Testis (tissue), 2 donors: ENCODE data around the gene CELF2.

Experiments used
- CTCF ChIP-seq, 3 experiments: fragments of 450-650 bp in 2 of 3; fragments of 200-600 bp in 1 of 3; sonication (generic) in 1 of 3; IDR thresholded peaks; one replicate each; pipeline ENCODE4 v1.5.1; 2016 to 2019; ENCODE audit warnings: antibody characterized with exemption in 3 of 3, mild to moderate bottlenecking in 2 of 3, moderate library complexity in 1 of 3
- POLR2A ChIP-seq: fragments of 450-650 bp; IDR thresholded peaks from one replicate; pipeline ENCODE4 v1.6.1; 2017; ENCODE audit warnings: antibody characterized with exemption, mild to moderate bottlenecking, moderate library complexity

GRCh38 chr10:11150879-11151415 lies 133.3 kb downstream of the CELF2 start:
- TF ChIP-seq POLR2A (no peak), CTCF (IDR thresholded peaks at IDR 0.05) (no peak)
